HG03139 (cell line): ENCODE data around the gene WASHC4.

Experiments used
- ATAC-seq: cut with Tn5 transposase; IDR thresholded peaks from one replicate; pipeline ENCODE4 v1.9.1; 2021; ENCODE audit not compliant: unreplicated experiment

WASHC4 gene

DNA sequence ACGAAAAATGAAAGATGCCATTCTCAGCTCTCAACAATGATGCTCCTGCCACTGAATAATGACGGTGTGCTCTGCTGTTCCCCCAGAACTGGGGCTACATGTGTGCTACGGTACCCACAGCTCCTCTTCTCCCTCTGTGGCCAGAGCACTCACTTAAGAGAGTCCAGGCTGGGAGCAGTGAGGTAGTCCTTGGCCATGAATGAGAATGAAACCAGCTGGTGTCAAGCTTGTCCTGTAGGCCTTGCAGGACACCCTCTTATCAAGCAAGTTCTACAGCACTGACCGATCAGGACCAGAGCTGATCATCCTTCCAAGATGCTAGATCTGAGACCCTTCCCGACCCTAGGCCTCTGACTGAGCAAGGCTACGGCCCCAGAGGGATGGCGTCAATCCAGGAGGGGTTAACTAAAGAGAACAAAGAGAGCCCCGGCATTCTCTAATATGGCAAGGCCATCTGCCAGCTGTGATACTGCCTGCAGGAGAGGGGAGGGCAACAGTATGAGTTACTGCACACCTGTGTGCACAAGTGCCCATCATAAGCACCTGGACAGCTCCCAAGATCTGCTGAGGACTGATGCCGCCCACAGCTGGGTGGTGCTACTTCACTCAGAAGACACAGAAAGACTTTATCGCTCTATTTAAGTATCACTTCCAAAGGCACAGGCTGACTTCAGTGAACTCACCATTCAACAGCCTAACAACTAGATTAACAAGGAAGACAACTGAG, 98.0 kb downstream of the WASHC4 start:
- no peak for ATAC-seq

DNA sequence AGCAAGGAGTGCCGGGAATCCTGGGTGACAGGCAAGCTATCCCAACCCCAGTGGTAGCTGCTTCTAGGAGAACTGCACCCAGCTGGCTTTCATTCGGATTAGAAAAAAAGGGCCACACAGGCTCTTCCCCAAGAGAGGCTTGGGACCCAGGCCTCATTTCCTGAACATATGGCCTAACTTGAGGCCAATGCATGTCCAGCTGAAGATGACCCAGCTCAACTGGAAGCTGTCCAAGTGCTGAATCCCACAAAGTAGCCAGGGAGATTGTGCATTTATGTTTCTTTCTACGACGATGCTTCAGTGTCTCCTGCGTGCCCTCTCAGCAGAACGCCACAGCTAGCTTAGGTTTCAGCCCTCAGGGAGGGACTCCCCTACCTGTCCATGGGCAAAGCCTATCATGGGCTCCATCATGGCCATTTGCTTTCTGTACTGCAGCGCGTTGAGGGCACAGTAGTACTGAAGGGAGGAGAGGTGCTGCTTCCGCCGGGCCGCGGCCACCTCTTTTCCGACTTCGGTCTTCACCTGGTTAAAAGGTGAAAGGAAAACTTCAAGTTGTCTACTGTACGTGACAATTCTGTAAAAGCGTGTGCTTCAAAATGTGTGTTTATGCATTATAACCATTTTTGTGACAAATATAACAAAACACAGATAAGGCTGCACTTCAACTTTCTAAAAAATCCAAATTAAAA, 99.3 kb downstream of the WASHC4 start:
- ATAC-seq = no peak

GRCh38 chr12:105209091-105209490, 101.6 kb downstream of the WASHC4 start:
- ATAC-seq = no peak

- no peak for ATAC-seq
These were observed 104.9 kb downstream of the WASHC4 start for GRCh38 chr12:105212438-105212837.

DNA sequence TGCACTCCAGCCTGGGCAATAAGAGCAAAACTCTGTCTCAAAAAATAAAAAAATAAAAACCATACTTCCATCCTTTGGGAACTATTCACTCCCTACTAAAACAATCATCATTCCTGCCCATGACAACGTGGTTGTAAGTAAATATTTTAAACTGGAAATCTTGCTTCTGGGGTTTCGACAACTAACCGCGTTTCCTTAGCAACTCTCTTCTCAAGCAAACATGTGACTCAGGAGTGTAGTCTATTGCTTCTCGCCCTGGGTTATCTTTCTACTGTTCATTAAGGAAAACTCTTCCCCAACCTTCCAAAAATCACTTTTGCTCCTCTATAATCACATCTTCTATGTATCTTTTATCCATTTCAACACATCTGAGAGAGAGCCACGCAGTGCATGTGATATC, 106.6 kb downstream of the WASHC4 start:
- ATAC-seq = no peak

GRCh38 chr12:105214670-105215375, 107.3 kb downstream of the WASHC4 start:
- no peak for ATAC-seq

DNA sequence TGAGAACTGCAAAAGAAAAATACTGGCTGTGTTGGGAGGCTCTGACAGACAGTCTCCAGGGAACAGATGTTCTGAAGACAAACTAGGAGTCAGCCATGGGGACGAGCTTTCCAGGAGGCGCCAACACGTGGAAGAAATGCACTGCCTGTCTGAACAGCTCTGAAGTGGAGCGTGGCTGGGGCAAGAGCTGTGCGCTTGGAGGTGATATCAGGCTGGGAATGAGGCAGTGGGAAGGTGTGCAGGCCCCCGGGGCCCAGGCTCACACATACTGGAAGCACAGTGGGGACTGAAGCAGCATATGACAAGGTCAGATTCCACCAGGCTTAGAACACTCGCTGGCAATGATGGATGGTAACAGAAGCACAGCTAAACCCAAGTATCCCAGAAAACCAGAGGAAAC, 110.9 kb downstream of the WASHC4 start:
- no peak for ATAC-seq
